Transverse colon (tissue), 4 donors: ENCODE data around the gene DPP10. TPM values are rescaled to one million over a fixed set of nuclear protein-coding genes. Genes with fewer than 3 reads are reported as not detected.
"Not testable (repeated sequence)": the region's sequence is repeated elsewhere in the genome, so short reads cannot be mapped to it uniquely, and the experiment has no call there.

Source experiments
- DNase-seq: peaks from one replicate; pipeline ENCODE4 v3.0.0-alpha.2; 2019
- H3K27ac ChIP-seq, 4 donors: fragments of 200-600 bp; sonication (generic); 2 replicates each; pipeline ENCODE4 v1.5.1; 2016 to 2018; ENCODE audit warnings: inconsistent platforms in 4 of 4
- H3K27me3 ChIP-seq: fragments of 200-600 bp; sonication (generic); 2 replicates; pipeline ENCODE4 v1.5.1; 2017; ENCODE audit warnings: inconsistent platforms
- H3K36me3 ChIP-seq, 4 donors: fragments of 200-600 bp; sonication (generic); 2 replicates each; pipeline ENCODE4 v1.5.1; 2017 to 2019; ENCODE audit warnings: inconsistent platforms in 4 of 4
- H3K4me1 ChIP-seq, 4 donors: fragments of 200-600 bp; sonication (generic); 2 replicates each; pipeline ENCODE4 v1.5.1; 2017 to 2020; ENCODE audit warnings: inconsistent platforms in 4 of 4
- H3K4me3 ChIP-seq, 4 donors: fragments of 200-600 bp; sonication (generic); 1 replicate in 1 of 4; 2 replicates in 3 of 4; pipeline versions ENCODE4 v1.5.1 to v1.6.1; 2017 to 2019; ENCODE audit warnings: inconsistent platforms in 4 of 4
- H3K9me3 ChIP-seq, 2 donors: fragments of 200-600 bp; sonication (generic); 2 replicates each; pipeline ENCODE4 v1.5.1; 2017 to 2019; ENCODE audit warnings: inconsistent platforms in 2 of 2
- CTCF ChIP-seq, 5 experiments: fragments of 200-600 bp in 3 of 5; fragments of 450-650 bp in 2 of 5; sonication (generic) in 3 of 5; IDR thresholded peaks; 1 replicate in 2 of 5; 2 replicates in 3 of 5; pipeline ENCODE4 v1.5.1; 2016 to 2017; ENCODE audit warnings: antibody characterized with exemption in 5 of 5, inconsistent platforms in 3 of 5, mild to moderate bottlenecking in 2 of 5, moderate library complexity in 1 of 5
- EP300 ChIP-seq: sonication (generic); formaldehyde crosslinking; IDR thresholded peaks from one replicate; pipeline ENCODE4 v1.6.1; 2017; ENCODE audit warnings: antibody characterized with exemption, low read depth
- POLR2A ChIP-seq: fragments of 450-650 bp; IDR thresholded peaks from one replicate; pipeline ENCODE4 v1.6.1; 2016; ENCODE audit warnings: antibody characterized with exemption, mild to moderate bottlenecking, moderate library complexity
- POLR2AphosphoS5 ChIP-seq, 3 donors: sonication (generic); formaldehyde crosslinking; IDR thresholded peaks; one replicate each; pipeline ENCODE4 v1.6.1; 2016; ENCODE audit warnings: antibody characterized with exemption in 3 of 3
- WGBS, 2 donors: methylation state at CpG; one replicate each; pipeline ENCODE4 v1.1.5; 2018; ENCODE audit warnings: low coverage in 1 of 2; 5-methylcytosine and 5-hydroxymethylcytosine counted together
- in situ Hi-C, 4 donors: fragments of 200-750 bp; cut with MboI; loops; one replicate each; pipeline versions ENCODE4 v1.15.0 to v1.15.1; 2017; ENCODE audit warnings: low sequenced_read_pairs in 3 of 4, low pct_ligation_motif_present in 1 of 4, low pct_unique_long_range_greater_than_20kb in 1 of 4
- intact Hi-C: fragments of 100-400 bp; cut with DNase I; formaldehyde crosslinking; loops from one replicate; pipeline ENCODE4 v1.15.1; 2023; ENCODE audit warnings: low total_unique reads
- total RNA-seq, 4 donors: library from RNA; depleted of rRNA; stranded (reverse); fragments of >200 nt; gene quantifications; one replicate each; pipeline ENCODE4 v1.1.0, GENCODE V29; 2016

DPP10 gene
- 1 to 10 TPM; 3.4 to 8.4 (median 7.0) TPM for total RNA-seq

- no peak within 1 kb of the TSS for H3K4me3 ChIP-seq
- H3K27ac ChIP-seq, result no peak within 1 kb of the TSS
- no peaks in the 10 kb centered on the region for H3K9me3 ChIP-seq
- H3K4me1 ChIP-seq, result no peaks in the 10 kb centered on the region
- peak; percentile 19 for DNase-seq
- 7% methylated on average over 5 of the region's 5 CpGs; no CpG with 5 or more reads in 1 of the 2 donors for WGBS, 2 donors
- H3K27me3 ChIP-seq, result peaks cover 6% of the 10 kb centered on the region
- in situ Hi-C loops, result no loop called here
- intact Hi-C loops, result no loop called here
- H3K36me3 ChIP-seq, result no peaks in the 10 kb centered on the region
- no peak for TF ChIP-seq POLR2A
- TF ChIP-seq POLR2AphosphoS5 (IDR thresholded peaks at IDR 0.05), result no peak
- TF ChIP-seq CTCF (IDR thresholded peaks at IDR 0.05), result no peak
- TF ChIP-seq EP300, result no peak
Observed at GRCh38 chr2:114442510-114442909, at the start of gene DPP10. Gene DPP10, plus strand, starts transcription at chr2:114442641.

- DNase-seq, result no peak
- Histone ChIP-seq H3K27ac (no peak overlapping the region), H3K4me3 (no peak overlapping the region), H3K9me3 (no peaks in the 10 kb centered on the region), H3K27me3 (no peaks in the 10 kb centered on the region), H3K4me1 (no peaks in the 10 kb centered on the region), H3K36me3 (no peaks in the 10 kb centered on the region)
- WGBS, 2 donors, result 65 to 88% methylated on average over 3 of the region's 3 CpGs
- TF ChIP-seq POLR2A (no peak), EP300 (no peak), CTCF (IDR thresholded peaks at IDR 0.05) (no peak), POLR2AphosphoS5 (IDR thresholded peaks at IDR 0.05) (no peak)
- in situ Hi-C loops, result no loop called here
- intact Hi-C loops, result no loop called here
Observed at GRCh38 chr2:114400890-114401289, 41.6 kb upstream of the DPP10 start.

GRCh38 chr2:114405247-114406116 lies 37.0 kb upstream of the DPP10 start:
- H3K36me3 ChIP-seq, result no peaks in the 10 kb centered on the region
- no peak overlapping the region for H3K27ac ChIP-seq
- H3K4me3 ChIP-seq, result no peak overlapping the region
- H3K4me1 ChIP-seq, result no peaks in the 10 kb centered on the region
- no peaks in the 10 kb centered on the region for H3K27me3 ChIP-seq
- in situ Hi-C loops, result no loop called here
- DNase-seq, result no peak
- TF ChIP-seq POLR2A (no peak), CTCF (IDR thresholded peaks at IDR 0.05) (no peak), EP300 (no peak), POLR2AphosphoS5 (IDR thresholded peaks at IDR 0.05) (no peak)
- no peaks in the 10 kb centered on the region for H3K9me3 ChIP-seq
- WGBS, 2 donors, result 66% methylated on average over 9 to 10 of the region's 10 CpGs
- intact Hi-C loops, result no loop called here

- intact Hi-C loops, result no loop called here
Observed at GRCh38 chr2:114406347-114406746, 36.1 kb upstream of the DPP10 start.

GRCh38 chr2:114407353-114407752 lies 35.1 kb upstream of the DPP10 start:
- 95 to 96% methylated on average over 2 to 5 of the region's 5 CpGs for WGBS, 2 donors
- H3K36me3 ChIP-seq, intact Hi-C loops: not testable (repeated sequence)

More at GRCh38 chr2:114406347-114406746, 36.1 kb upstream of the DPP10 start:
- DNase-seq, result no peak
- no peaks in the 10 kb centered on the region for H3K9me3 ChIP-seq
- H3K36me3 ChIP-seq, result no peaks in the 10 kb centered on the region
- 65 to 66% methylated on average over 2 of the region's 2 CpGs for WGBS, 2 donors
- in situ Hi-C loops, result no loop called here
- H3K4me3 ChIP-seq, result no peak overlapping the region
- H3K27ac ChIP-seq, result no peak overlapping the region
- no peaks in the 10 kb centered on the region for H3K4me1 ChIP-seq
- no peak for TF ChIP-seq CTCF (IDR thresholded peaks at IDR 0.05)
- TF ChIP-seq POLR2AphosphoS5 (IDR thresholded peaks at IDR 0.05), result no peak
- TF ChIP-seq EP300, result no peak
- no peak for TF ChIP-seq POLR2A
- H3K27me3 ChIP-seq, result no peaks in the 10 kb centered on the region

More at GRCh38 chr2:114407353-114407752, 35.1 kb upstream of the DPP10 start:
- in situ Hi-C loops, H3K27me3 ChIP-seq, H3K4me1 ChIP-seq, H3K4me3 ChIP-seq, H3K27ac ChIP-seq, DNase-seq, H3K9me3 ChIP-seq: not testable (repeated sequence)
